GM12874 (cell line): Measurements from ENCODE around the gene LLCFC1.

ENCODE experiments used
- CTCF ChIP-seq: IDR thresholded peaks from 2 replicates; pipeline ENCODE4 v1.5.1; 2011; ENCODE audit warnings: low read depth, mild to moderate bottlenecking, control low read depth, low read length, moderate library complexity; ENCODE audit not compliant: insufficient read depth

The LLCFC1 gene

GRCh38 chr7:142913566-142913965 lies 25.7 kb upstream of the LLCFC1 start:
- no peak for TF ChIP-seq CTCF

- TF ChIP-seq CTCF, result no peak
Measured at GRCh38 chr7:142914121-142914520, 25.2 kb upstream of the LLCFC1 start.

- no peak for TF ChIP-seq CTCF
Measured at GRCh38 chr7:142915315-142915714, 24.0 kb upstream of the LLCFC1 start.

- no peak for TF ChIP-seq CTCF
Measured at GRCh38 chr7:142916508-142916907, 22.8 kb upstream of the LLCFC1 start.

GRCh38 chr7:142917447-142917846 lies 21.8 kb upstream of the LLCFC1 start:
- TF ChIP-seq CTCF, result no peak

GRCh38 chr7:142918901-142919300 lies 20.4 kb upstream of the LLCFC1 start:
- TF ChIP-seq CTCF, result no peak

- TF ChIP-seq CTCF, result no peak
Measured at GRCh38 chr7:142919656-142920055, 19.6 kb upstream of the LLCFC1 start.

GRCh38 chr7:142923391-142923790 lies 15.9 kb upstream of the LLCFC1 start:
- no peak for TF ChIP-seq CTCF
